WTC11 (cell line): ENCODE data around the gene DCTN2. TPM values are rescaled to one million over a fixed set of nuclear protein-coding genes. Genes with fewer than 3 reads are reported as not detected.

Experiments used
- ATAC-seq: fragments of 200-7000 bp; cut with Tn5 transposase; 2 replicates; pipeline ENCODE4 v1.10.0; 2021; ENCODE audit warnings: mild to moderate bottlenecking, moderate library complexity
- CTCF ChIA-PET: fragments of 300-600 bp; sonication (Branson Sonifier 250); formaldehyde crosslinking; loops from one replicate; lab custom pipeline; 2021; ENCODE audit warnings: antibody characterized with exemption; lab: Charles Lee
- POLR2A ChIA-PET: fragments of 350-600 bp; sonication (Branson Sonifier 250); formaldehyde crosslinking; loops from one replicate; lab custom pipeline; 2021; ENCODE audit warnings: antibody characterized with exemption; lab: Charles Lee
- DNase-seq: peaks from one replicate; pipeline ENCODE4 v3.0.0; 2021; ENCODE audit warnings: low spot score
- H3K27ac Mint-ChIP-seq: 2 replicates; pipeline ENCODE4 v1.8.0; 2021; ENCODE audit warnings: mixed read lengths
- H3K27me3 Mint-ChIP-seq: 2 replicates; pipeline ENCODE4 v1.8.0; 2021; ENCODE audit warnings: low read depth, mild to moderate bottlenecking, moderate library complexity, mixed read lengths
- H3K36me3 Mint-ChIP-seq: 2 replicates; pipeline ENCODE4 v1.8.0; 2021; ENCODE audit warnings: mixed read lengths
- H3K4me1 Mint-ChIP-seq: 2 replicates; pipeline ENCODE4 v1.8.0; 2022; ENCODE audit warnings: mixed read lengths
- H3K4me3 Mint-ChIP-seq: 2 replicates; pipeline ENCODE4 v1.8.0; 2021; ENCODE audit warnings: mild to moderate bottlenecking, moderate library complexity, mixed read lengths
- H3K9me3 Mint-ChIP-seq: 2 replicates; pipeline ENCODE4 v1.8.0; 2021; ENCODE audit warnings: mixed read lengths
- GABPB1 ChIP-seq: sonication (generic); formaldehyde crosslinking; IDR thresholded peaks from 2 replicates; pipeline ENCODE4 v1.8.1; 2023; ENCODE audit warnings: mild to moderate bottlenecking, missing genetic modification reagents
- NR2C2 ChIP-seq: sonication (generic); formaldehyde crosslinking; IDR thresholded peaks from 2 replicates; pipeline ENCODE4 v1.8.0; 2022; ENCODE audit warnings: mild to moderate bottlenecking, missing genetic modification reagents
- ZNF121 ChIP-seq: sonication (generic); formaldehyde crosslinking; IDR thresholded peaks from 2 replicates; pipeline ENCODE4 v1.8.0; 2023; ENCODE audit warnings: missing genetic modification reagents
- ZNF396 ChIP-seq: fragments of 250-450 bp; sonication (Bioruptor Pico); IDR thresholded peaks from 2 replicates; pipeline ENCODE4 v1.8.0; 2021; ENCODE audit warnings: mild to moderate bottlenecking, moderate library complexity, borderline replicate concordance
- ZNF532 ChIP-seq: fragments of 250-450 bp; sonication (Bioruptor Pico); IDR thresholded peaks from 2 replicates; pipeline ENCODE4 v1.9.0; 2021; ENCODE audit warnings: mild to moderate bottlenecking, borderline replicate concordance
- total RNA-seq: library from RNA; stranded (reverse); gene quantifications from 3 replicates; pipeline ENCODE4 v1.2.3, GENCODE V29; 2021
- TF ChIP-seq, protein P1 (sequence below): sonication (generic); formaldehyde crosslinking; IDR thresholded peaks from 2 replicates; pipeline ENCODE4 v1.8.0; 2022; ENCODE audit warnings: mild to moderate bottlenecking, missing genetic modification reagents
- TF ChIP-seq, protein P2 (sequence below): sonication (generic); formaldehyde crosslinking; IDR thresholded peaks from 2 replicates; pipeline ENCODE4 v1.8.1; 2023; ENCODE audit warnings: mild to moderate bottlenecking, missing genetic modification reagents, moderate library complexity
- TF ChIP-seq, protein P3 (sequence below): fragments of 200-600 bp; IDR thresholded peaks from 2 replicates; pipeline ENCODE4 v1.8.0; 2022; ENCODE audit warnings: antibody characterized with exemption
- TF ChIP-seq, protein P4 (sequence below): sonication (generic); formaldehyde crosslinking; IDR thresholded peaks from 2 replicates; pipeline ENCODE4 v1.8.0; 2022; ENCODE audit warnings: missing genetic modification reagents
- TF ChIP-seq, protein P5 (sequence below): sonication (generic); formaldehyde crosslinking; IDR thresholded peaks from 2 replicates; pipeline ENCODE4 v1.8.0; 2022; ENCODE audit warnings: mild to moderate bottlenecking, missing genetic modification reagents

Gene DCTN2
- total RNA-seq, 1 experiment from 2014 or later: 93.5 TPM

DNA sequence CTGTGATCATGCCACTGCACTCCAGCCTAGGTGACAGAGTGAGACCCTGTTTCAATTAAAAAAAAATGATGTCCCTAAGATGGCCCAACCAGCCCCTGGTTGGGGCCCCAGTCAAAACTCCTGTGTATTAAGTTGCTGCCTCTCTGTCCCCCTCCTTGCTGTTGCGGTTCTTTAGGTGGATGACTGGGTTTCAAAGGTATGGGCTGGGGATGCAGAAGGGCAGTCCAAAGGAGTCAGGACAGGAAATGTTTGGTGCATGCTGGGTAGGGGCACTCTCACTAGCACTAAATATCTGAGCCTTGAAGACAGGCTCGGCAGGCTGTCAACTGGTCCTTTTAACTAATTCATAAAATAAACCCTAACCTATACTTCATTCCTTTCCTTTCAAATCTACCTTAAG is 32.0 kb upstream of the DCTN2 start:
- TF ChIP-seq, protein P1, sequence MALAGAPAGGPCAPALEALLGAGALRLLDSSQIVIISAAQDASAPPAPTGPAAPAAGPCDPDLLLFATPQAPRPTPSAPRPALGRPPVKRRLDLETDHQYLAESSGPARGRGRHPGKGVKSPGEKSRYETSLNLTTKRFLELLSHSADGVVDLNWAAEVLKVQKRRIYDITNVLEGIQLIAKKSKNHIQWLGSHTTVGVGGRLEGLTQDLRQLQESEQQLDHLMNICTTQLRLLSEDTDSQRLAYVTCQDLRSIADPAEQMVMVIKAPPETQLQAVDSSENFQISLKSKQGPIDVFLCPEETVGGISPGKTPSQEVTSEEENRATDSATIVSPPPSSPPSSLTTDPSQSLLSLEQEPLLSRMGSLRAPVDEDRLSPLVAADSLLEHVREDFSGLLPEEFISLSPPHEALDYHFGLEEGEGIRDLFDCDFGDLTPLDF: no peak
- TF ChIP-seq NR2C2 (CRISPR knock-in tag): no peak
- TF ChIP-seq ZNF396: no peak
- TF ChIP-seq, protein P2, sequence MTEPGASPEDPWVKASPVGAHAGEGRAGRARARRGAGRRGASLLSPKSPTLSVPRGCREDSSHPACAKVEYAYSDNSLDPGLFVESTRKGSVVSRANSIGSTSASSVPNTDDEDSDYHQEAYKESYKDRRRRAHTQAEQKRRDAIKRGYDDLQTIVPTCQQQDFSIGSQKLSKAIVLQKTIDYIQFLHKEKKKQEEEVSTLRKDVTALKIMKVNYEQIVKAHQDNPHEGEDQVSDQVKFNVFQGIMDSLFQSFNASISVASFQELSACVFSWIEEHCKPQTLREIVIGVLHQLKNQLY (CRISPR knock-in tag): no peak
- TF ChIP-seq, protein P3, sequence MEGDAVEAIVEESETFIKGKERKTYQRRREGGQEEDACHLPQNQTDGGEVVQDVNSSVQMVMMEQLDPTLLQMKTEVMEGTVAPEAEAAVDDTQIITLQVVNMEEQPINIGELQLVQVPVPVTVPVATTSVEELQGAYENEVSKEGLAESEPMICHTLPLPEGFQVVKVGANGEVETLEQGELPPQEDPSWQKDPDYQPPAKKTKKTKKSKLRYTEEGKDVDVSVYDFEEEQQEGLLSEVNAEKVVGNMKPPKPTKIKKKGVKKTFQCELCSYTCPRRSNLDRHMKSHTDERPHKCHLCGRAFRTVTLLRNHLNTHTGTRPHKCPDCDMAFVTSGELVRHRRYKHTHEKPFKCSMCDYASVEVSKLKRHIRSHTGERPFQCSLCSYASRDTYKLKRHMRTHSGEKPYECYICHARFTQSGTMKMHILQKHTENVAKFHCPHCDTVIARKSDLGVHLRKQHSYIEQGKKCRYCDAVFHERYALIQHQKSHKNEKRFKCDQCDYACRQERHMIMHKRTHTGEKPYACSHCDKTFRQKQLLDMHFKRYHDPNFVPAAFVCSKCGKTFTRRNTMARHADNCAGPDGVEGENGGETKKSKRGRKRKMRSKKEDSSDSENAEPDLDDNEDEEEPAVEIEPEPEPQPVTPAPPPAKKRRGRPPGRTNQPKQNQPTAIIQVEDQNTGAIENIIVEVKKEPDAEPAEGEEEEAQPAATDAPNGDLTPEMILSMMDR: no peak
- TF ChIP-seq GABPB1 (CRISPR knock-in tag): no peak
- no peak for TF ChIP-seq ZNF532 (CRISPR knock-in tag)
- TF ChIP-seq, protein P4, sequence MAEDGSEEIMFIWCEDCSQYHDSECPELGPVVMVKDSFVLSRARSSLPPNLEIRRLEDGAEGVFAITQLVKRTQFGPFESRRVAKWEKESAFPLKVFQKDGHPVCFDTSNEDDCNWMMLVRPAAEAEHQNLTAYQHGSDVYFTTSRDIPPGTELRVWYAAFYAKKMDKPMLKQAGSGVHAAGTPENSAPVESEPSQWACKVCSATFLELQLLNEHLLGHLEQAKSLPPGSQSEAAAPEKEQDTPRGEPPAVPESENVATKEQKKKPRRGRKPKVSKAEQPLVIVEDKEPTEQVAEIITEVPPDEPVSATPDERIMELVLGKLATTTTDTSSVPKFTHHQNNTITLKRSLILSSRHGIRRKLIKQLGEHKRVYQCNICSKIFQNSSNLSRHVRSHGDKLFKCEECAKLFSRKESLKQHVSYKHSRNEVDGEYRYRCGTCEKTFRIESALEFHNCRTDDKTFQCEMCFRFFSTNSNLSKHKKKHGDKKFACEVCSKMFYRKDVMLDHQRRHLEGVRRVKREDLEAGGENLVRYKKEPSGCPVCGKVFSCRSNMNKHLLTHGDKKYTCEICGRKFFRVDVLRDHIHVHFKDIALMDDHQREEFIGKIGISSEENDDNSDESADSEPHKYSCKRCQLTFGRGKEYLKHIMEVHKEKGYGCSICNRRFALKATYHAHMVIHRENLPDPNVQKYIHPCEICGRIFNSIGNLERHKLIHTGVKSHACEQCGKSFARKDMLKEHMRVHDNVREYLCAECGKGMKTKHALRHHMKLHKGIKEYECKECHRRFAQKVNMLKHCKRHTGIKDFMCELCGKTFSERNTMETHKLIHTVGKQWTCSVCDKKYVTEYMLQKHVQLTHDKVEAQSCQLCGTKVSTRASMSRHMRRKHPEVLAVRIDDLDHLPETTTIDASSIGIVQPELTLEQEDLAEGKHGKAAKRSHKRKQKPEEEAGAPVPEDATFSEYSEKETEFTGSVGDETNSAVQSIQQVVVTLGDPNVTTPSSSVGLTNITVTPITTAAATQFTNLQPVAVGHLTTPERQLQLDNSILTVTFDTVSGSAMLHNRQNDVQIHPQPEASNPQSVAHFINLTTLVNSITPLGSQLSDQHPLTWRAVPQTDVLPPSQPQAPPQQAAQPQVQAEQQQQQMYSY: no peak
- ChIA-PET POLR2A (no interaction called here), CTCF (no interaction called here)

GRCh38 chr12:57577981-57578758 is 31.2 kb upstream of the DCTN2 start:
- Mint-ChIP-seq H3K4me1 (no peaks in the 10 kb centered on the region), H3K9me3 (no peaks in the 10 kb centered on the region), H3K4me3 (no peak overlapping the region), H3K27ac (no peak overlapping the region), H3K36me3 (peaks cover 47% of the 10 kb centered on the region), H3K27me3 (no peaks in the 10 kb centered on the region; the same call in 1 of the 2 replicates)
- ChIA-PET POLR2A (no interaction called here), CTCF (no interaction called here)
- no peak for ATAC-seq
- TF ChIP-seq, protein P5, sequence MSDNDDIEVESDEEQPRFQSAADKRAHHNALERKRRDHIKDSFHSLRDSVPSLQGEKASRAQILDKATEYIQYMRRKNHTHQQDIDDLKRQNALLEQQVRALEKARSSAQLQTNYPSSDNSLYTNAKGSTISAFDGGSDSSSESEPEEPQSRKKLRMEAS (CRISPR knock-in tag): no peak
- no peak for TF ChIP-seq ZNF121 (CRISPR knock-in tag)
- no peak for DNase-seq

More for the DNA sequence above, 32.0 kb upstream of the DCTN2 start:
- ATAC-seq (no peak), DNase-seq (no peak)
- H3K27me3 Mint-ChIP-seq: no peaks in the 10 kb centered on the region; the same call in 1 of the 2 replicates
- H3K4me1 Mint-ChIP-seq: no peaks in the 10 kb centered on the region; the same call in 1 of the 2 replicates
- H3K9me3 Mint-ChIP-seq: no peaks in the 10 kb centered on the region
- H3K36me3 Mint-ChIP-seq: peaks cover 47% of the 10 kb centered on the region
- H3K4me3 Mint-ChIP-seq: no peak overlapping the region
- H3K27ac Mint-ChIP-seq: no peak overlapping the region
